SW480 (cell line): ENCODE data around the gene WFDC10A.
"Not testable (repeated sequence)": the region's sequence is repeated elsewhere in the genome, so short reads cannot be mapped to it uniquely, and the experiment has no call there.

Experiments
- DNase-seq: peaks from one replicate; pipeline ENCODE4 v3.0.0-alpha.2; 2016; ENCODE audit warnings: low spot score

Gene WFDC10A

DNA sequence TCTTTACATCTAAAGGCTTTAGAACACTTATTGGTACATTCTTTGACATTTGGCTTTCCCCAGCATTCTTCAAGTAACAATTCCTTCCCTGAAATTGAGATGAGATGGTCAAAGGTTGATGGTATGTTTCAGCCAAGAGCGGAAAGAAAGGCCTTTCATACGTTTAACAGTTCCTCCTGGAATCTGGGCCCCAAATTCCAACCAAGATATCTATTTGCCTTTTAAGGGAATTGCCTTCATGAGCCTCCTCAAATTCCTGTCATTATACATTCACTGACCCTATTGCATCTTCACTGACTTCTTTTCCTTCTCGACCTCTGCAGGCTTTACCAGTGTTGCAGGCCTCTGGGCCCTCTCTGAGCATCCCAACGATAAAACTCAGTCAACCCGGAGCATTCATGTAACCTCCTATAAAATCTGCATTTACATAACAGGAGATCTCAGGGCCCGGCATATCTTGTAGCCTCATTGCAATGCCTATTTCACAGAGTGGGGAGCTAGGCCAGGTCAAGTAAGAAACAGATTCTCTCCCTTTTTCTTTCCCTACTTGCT lies 19.8 kb downstream of the WFDC10A start:
- no peak for DNase-seq

DNA sequence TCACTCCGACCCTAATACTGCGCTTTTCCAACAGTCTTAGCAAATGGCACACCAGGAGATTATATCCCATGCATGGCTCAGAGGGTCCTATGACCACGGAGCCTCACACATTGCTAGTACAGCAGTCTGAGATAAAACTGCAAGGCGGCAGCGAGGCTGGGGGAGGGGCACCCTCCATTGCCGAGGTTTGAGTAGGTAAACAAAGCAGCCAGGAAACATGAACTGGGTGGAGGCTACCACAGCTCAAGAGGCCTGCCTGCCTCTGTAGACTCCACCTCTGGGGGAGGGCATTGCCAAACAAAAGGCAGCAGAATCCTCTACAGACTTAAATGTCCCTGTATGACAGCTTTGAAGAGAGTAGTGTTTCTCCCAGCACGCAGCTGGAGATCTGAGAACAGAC lies 22.2 kb downstream of the WFDC10A start:
- DNase-seq: not testable (repeated sequence)

GRCh38 chr20:45657038-45657437 lies 27.5 kb downstream of the WFDC10A start:
- DNase-seq: not testable (repeated sequence)

GRCh38 chr20:45670139-45670538 lies 40.6 kb downstream of the WFDC10A start, which contains the start of gene WFDC11:
Gene WFDC11, minus strand, starts transcription at chr20:45670239. Its CDS starts 19,639 bp downstream, at chr20:45650600.
- no peak for DNase-seq

GRCh38 chr20:45672765-45673164 lies 43.2 kb downstream of the WFDC10A start:
- no peak for DNase-seq

- DNase-seq: no peak
Measured at GRCh38 chr20:45679650-45680049, 50.1 kb downstream of the WFDC10A start.
